Fibroblast of lung (primary cell): ENCODE results near the gene CSNK1E.

Experiments used
- EZH2 ChIP-seq: IDR thresholded peaks from 2 replicates; pipeline ENCODE4 v1.5.1; 2012; ENCODE audit warnings: low read length, control low read depth, mild to moderate bottlenecking; ENCODE audit errors: missing control alignments
- TF ChIP-seq, protein P1 (sequence below), 2 donors: IDR thresholded peaks in 1 of 2; conservative IDR thresholded peaks in 1 of 2; 1 replicate in 1 of 2; 2 replicates in 1 of 2; pipeline ENCODE4 v1.5.1; 2011 to 2012; ENCODE audit warnings: low read length in 2 of 2, control low read depth in 1 of 2, inconsistent platforms in 1 of 2, low read depth in 1 of 2, mild to moderate bottlenecking in 1 of 2

DNA sequence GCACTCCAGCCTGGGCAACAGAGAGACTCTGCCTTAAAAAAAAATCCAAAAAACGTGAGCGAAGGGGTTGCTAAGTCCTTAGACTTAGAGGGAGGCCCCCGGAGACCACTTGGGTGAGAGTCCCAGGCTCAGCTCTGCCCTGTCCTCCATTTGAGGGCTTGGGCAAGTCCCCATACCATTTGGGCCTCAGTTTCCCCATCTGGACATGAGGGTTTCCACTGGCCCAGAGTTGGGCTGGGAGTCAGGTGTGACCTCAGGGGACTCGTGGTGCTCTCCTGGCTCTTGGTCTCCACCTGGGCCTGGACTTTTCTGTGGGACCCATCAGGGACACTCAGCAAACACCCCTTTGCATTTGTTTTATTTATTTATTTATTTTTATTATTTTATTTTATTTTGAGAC, 35.2 kb upstream of the CSNK1E start:
- no peak for TF ChIP-seq EZH2
- TF ChIP-seq, protein P1, sequence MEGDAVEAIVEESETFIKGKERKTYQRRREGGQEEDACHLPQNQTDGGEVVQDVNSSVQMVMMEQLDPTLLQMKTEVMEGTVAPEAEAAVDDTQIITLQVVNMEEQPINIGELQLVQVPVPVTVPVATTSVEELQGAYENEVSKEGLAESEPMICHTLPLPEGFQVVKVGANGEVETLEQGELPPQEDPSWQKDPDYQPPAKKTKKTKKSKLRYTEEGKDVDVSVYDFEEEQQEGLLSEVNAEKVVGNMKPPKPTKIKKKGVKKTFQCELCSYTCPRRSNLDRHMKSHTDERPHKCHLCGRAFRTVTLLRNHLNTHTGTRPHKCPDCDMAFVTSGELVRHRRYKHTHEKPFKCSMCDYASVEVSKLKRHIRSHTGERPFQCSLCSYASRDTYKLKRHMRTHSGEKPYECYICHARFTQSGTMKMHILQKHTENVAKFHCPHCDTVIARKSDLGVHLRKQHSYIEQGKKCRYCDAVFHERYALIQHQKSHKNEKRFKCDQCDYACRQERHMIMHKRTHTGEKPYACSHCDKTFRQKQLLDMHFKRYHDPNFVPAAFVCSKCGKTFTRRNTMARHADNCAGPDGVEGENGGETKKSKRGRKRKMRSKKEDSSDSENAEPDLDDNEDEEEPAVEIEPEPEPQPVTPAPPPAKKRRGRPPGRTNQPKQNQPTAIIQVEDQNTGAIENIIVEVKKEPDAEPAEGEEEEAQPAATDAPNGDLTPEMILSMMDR (conservative IDR thresholded peaks at IDR 0.05 in 1 of 2, IDR thresholded peaks at IDR 0.05 in 1 of 2; ENCODE audit: low read depth in 1 of 2, low read length in 2 of 2), result no peak
